ENCODE measurements around the gene IGSF21. TPM values are rescaled to one million over a fixed set of nuclear protein-coding genes. Genes with fewer than 3 reads are reported as not detected.

IGSF21 gene
- polyA plus RNA-seq, 1 of the 3 experiments (the other 2 are of a cell fraction), result not detected

DNA sequence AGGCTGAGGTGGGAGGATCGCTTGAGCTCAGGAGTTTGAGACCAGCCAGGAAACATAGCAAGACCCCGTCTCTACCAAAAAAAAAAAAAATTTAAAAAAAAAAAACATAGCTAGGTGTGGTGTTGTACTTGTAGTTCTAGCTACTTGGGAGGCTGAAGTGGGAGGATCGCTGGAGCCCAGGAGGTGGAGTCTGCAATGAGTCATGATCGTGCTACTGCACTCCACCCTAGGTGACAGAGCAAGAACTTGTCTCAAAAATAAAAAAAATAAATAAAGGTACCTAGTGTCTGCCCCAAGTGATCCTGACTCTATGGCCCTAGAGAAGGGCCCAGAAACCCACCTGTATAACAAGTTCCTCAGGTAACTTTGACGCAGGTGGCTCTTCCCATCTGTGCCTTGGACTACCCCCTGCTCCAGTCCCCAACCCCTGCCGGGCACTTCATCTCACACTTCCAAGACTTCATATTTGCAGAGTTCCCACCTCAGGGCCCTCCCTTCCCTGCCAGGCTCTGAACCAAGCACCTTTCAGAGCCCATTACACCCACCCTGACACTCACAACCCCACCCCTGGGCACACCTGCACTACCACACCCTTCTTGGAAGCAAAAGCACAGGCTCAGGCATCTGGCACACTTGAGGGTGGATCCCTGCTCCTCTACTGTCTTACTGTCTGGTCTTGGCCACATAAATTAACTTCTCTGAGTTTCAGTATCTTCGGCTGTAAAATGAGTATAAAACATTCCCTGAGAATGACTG is 292.9 kb downstream of the IGSF21 start:
- H4K20me1 ChIP-seq (ENCODE audit: insufficient read depth), result no peaks in the 10 kb centered on the region
- no peaks in the 10 kb centered on the region for H3K27me3 ChIP-seq (ENCODE audit: insufficient read depth)
- no peaks in the 10 kb centered on the region for H3K36me3 ChIP-seq (replicated peaks in 1 of 2; ENCODE audit: control insufficient read depth in 1 of 2, insufficient read depth in 2 of 2, low read length in 1 of 2)
- H3K27ac ChIP-seq (ENCODE audit: low read depth in 2 of 2, low read length in 1 of 2), result no peak overlapping the region
- H3F3A ChIP-seq (replicated peaks; ENCODE audit: insufficient read depth), result no peaks in the 10 kb centered on the region
- H3K79me2 ChIP-seq (ENCODE audit: insufficient read depth), result no peaks in the 10 kb centered on the region
- peaks cover 0 to 6% of the 10 kb centered on the region in 2 experiments; a peak in 1 of 4 replicates for H3K4me1 ChIP-seq (ENCODE audit: control insufficient read depth in 1 of 2, insufficient read depth in 2 of 2, low read depth in 1 of 2, low read length in 1 of 2)
- no peak for DNase-seq
- H3K4me3 ChIP-seq (ENCODE audit: low read depth in 2 of 2, low read length in 1 of 2), result no peak overlapping the region
- TF ChIP-seq FOSL2 (IDR thresholded peaks at IDR 0.05; ENCODE audit: borderline replicate concordance, low read depth) (no peak), IRF3 (IDR thresholded peaks at IDR 0.05; ENCODE audit: low read depth, low read length) (no peak), FOXJ3 (CRISPR knock-in tag; IDR thresholded peaks at IDR 0.05) (no peak)
- no peak overlapping the region for H3K4me2 ChIP-seq
- no peak overlapping the region for H2AFZ ChIP-seq (ENCODE audit: low read depth)
- WGBS (ENCODE audit: low lambda C conversion rate), result 50% methylated on average over 7 of the region's 7 CpGs
- no peaks in the 10 kb centered on the region for H3K9me3 ChIP-seq
- POLR2A ChIA-PET, result no interaction called here
- no peak overlapping the region for H3K9ac ChIP-seq
- H3K9me2 ChIP-seq, result no peaks in the 10 kb centered on the region
- CTCF ChIA-PET, result interaction anchor here (1.0 kb wide), 1 partner anchor 175 kb away, joined by 3 read pairs; no protein-coding TSS in a partner anchor

- POLR2A ChIA-PET, result no interaction called here
- CTCF ChIA-PET, result interaction anchor here (1.0 kb wide), 1 partner anchor 173 kb away, joined by 3 read pairs; no protein-coding TSS in a partner anchor
These were observed 294.3 kb downstream of the IGSF21 start for GRCh38 chr1:18401921-18402320.

More at GRCh38 chr1:18401921-18402320, 294.3 kb downstream of the IGSF21 start:
- Histone ChIP-seq H3K27ac (ENCODE audit: low read depth in 2 of 2, low read length in 1 of 2) (no peak overlapping the region), H3F3A (replicated peaks; ENCODE audit: insufficient read depth) (no peaks in the 10 kb centered on the region), H3K36me3 (replicated peaks in 1 of 2; ENCODE audit: control insufficient read depth in 1 of 2, insufficient read depth in 2 of 2, low read length in 1 of 2) (no peaks in the 10 kb centered on the region), H3K9me3 (no peaks in the 10 kb centered on the region), H3K4me2 (no peak overlapping the region), H3K9me2 (no peaks in the 10 kb centered on the region), H3K4me3 (ENCODE audit: low read depth in 2 of 2, low read length in 1 of 2) (no peak overlapping the region), H2AFZ (ENCODE audit: low read depth) (no peak overlapping the region), H3K79me2 (ENCODE audit: insufficient read depth) (no peaks in the 10 kb centered on the region), H4K20me1 (ENCODE audit: insufficient read depth) (no peaks in the 10 kb centered on the region), H3K27me3 (ENCODE audit: insufficient read depth) (no peaks in the 10 kb centered on the region), H3K9ac (no peak overlapping the region), H3K4me1 (ENCODE audit: control insufficient read depth in 1 of 2, insufficient read depth in 2 of 2, low read depth in 1 of 2, low read length in 1 of 2) (peaks cover 0 to 6% of the 10 kb centered on the region in 2 experiments; a peak in 1 of 4 replicates)
- TF ChIP-seq TCF12 (IDR thresholded peaks at IDR 0.05) (no peak), CHD2 (IDR thresholded peaks at IDR 0.05; ENCODE audit: low read length, partially characterized antibody) (no peak), SMC3 (IDR thresholded peaks at IDR 0.05; ENCODE audit: low read depth, low read length) (no peak), FOSL2 (IDR thresholded peaks at IDR 0.05; ENCODE audit: borderline replicate concordance, low read depth) (no peak), MXI1 (IDR thresholded peaks at IDR 0.05; ENCODE audit: low read depth, low read length) (no peak), IRF3 (IDR thresholded peaks at IDR 0.05; ENCODE audit: low read depth, low read length) (no peak), GATA2 (CRISPR knock-in tag; IDR thresholded peaks at IDR 0.05) (no peak), YY1 (IDR thresholded peaks at IDR 0.05; ENCODE audit: low read depth) (no peak), FOXM1 (IDR thresholded peaks at IDR 0.05; ENCODE audit: low read depth) (no peak), SIN3A (IDR thresholded peaks at IDR 0.05; ENCODE audit: borderline replicate concordance, low read depth, low read length) (no peak), PBX3 (IDR thresholded peaks at IDR 0.05) (no peak)
- TF ChIP-seq, protein P1, sequence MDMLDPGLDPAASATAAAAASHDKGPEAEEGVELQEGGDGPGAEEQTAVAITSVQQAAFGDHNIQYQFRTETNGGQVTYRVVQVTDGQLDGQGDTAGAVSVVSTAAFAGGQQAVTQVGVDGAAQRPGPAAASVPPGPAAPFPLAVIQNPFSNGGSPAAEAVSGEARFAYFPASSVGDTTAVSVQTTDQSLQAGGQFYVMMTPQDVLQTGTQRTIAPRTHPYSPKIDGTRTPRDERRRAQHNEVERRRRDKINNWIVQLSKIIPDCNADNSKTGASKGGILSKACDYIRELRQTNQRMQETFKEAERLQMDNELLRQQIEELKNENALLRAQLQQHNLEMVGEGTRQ (IDR thresholded peaks at IDR 0.05; ENCODE audit: borderline replicate concordance, low read depth, low read length), result no peak
- TF ChIP-seq, protein P2, sequence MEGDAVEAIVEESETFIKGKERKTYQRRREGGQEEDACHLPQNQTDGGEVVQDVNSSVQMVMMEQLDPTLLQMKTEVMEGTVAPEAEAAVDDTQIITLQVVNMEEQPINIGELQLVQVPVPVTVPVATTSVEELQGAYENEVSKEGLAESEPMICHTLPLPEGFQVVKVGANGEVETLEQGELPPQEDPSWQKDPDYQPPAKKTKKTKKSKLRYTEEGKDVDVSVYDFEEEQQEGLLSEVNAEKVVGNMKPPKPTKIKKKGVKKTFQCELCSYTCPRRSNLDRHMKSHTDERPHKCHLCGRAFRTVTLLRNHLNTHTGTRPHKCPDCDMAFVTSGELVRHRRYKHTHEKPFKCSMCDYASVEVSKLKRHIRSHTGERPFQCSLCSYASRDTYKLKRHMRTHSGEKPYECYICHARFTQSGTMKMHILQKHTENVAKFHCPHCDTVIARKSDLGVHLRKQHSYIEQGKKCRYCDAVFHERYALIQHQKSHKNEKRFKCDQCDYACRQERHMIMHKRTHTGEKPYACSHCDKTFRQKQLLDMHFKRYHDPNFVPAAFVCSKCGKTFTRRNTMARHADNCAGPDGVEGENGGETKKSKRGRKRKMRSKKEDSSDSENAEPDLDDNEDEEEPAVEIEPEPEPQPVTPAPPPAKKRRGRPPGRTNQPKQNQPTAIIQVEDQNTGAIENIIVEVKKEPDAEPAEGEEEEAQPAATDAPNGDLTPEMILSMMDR (IDR thresholded peaks at IDR 0.05), result no peak
- DNase-seq, result no peak
- WGBS (ENCODE audit: low lambda C conversion rate), result 39% methylated on average over 3 of the region's 3 CpGs
